GM21528 (cell line): Measurements from ENCODE around the gene CARD18.

Experiments
- ATAC-seq: cut with Tn5 transposase; IDR thresholded peaks from one replicate; pipeline ENCODE4 v1.9.1; 2021; ENCODE audit warnings: mild to moderate bottlenecking, moderate library complexity; ENCODE audit not compliant: unreplicated experiment, low FRiP score

CARD18 gene

GRCh38 chr11:105092256-105093239 is 47.0 kb downstream of the CARD18 start:
- no peak for ATAC-seq
